GM10266 (cell line): Measurements from ENCODE around the gene PTPN14.

Experiments
- DNase-seq: peaks from one replicate; pipeline ENCODE4 v3.0.0; 2012; ENCODE audit errors: extremely low spot score
- CTCF ChIP-seq: IDR thresholded peaks from 2 replicates; pipeline ENCODE4 v1.5.1; 2012; ENCODE audit warnings: mild to moderate bottlenecking, low read depth; ENCODE audit not compliant: control insufficient read depth, insufficient read depth; ENCODE audit errors: missing control alignments

PTPN14 gene

GRCh38 chr1:214314178-214314843, 237.1 kb downstream of the PTPN14 start:
- TF ChIP-seq CTCF: no peak
- no peak for DNase-seq

DNA sequence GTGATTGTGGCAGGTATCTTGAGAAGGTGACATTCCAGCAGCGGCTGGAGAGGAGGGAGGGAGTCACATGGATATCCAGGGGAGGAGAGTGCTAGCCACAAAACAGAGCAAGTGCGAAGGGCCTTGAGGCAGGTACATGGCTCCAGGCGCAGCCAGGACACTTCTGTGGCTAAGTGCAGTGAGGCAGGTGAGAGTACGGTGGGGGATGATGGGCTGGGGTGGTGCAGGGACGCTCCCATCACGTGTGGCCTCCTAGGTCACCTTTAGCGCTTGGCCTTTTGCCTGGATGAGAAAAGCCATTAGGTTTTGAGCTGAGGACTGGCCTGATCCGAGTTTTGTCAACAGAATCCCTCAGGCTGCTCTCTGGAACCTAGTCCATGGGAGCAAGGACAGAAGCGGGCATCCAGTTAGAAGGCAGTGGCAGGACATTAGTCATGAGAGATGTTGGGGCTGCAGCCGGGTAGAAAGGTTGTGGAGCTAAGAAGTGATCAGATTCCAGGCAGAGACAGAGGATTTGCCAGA, 238.8 kb downstream of the PTPN14 start:
- TF ChIP-seq CTCF: no peak
- DNase-seq: no peak

DNA sequence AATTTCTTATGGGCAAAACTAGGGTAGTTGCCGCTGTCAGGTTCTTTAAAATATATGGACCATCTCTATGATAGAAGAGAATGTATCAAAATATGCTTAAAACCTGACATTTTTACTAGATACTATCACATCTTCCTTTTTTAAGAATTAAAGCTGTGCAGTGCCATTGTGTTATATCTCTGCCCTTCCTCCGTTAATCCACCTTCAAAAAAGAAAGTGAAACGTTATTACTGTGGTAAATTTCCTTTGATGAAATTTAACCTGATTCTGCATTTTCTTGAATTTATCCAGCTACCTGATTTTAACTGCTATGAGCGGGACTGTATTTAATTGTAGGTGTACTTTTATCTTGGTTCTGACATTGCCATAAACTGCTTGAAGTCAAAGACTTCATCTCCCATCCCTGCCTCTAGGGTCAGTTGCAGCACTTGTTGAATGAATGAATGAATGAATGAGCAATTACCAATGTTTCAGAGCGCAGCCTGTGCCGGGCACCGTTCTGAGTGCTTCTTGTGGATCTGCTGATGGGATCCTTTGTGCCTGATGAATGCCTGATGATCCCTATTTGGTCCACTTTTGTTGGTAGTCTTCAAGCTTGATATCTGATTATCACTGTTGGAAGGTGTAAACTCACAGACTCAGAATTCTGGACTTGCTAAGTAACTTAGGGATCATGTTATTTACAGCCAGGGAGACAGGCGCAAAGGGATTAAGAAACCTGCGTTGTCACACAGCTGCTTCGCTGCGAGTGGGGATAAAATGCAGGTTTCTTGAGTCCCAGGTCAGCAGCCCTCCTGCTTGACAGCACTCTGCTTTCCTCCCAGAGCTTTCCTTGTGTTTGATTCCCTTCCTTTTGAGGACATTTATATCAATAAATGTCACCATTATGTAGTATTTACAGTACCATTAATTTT, 240.4 kb downstream of the PTPN14 start:
- DNase-seq: no peak
- no peak for TF ChIP-seq CTCF

- no peak for DNase-seq
- no peak for TF ChIP-seq CTCF
Observed at GRCh38 chr1:214310010-214310409, 241.4 kb downstream of the PTPN14 start.

GRCh38 chr1:214306269-214306668, 245.1 kb downstream of the PTPN14 start:
- DNase-seq: no peak
- no peak for TF ChIP-seq CTCF

DNA sequence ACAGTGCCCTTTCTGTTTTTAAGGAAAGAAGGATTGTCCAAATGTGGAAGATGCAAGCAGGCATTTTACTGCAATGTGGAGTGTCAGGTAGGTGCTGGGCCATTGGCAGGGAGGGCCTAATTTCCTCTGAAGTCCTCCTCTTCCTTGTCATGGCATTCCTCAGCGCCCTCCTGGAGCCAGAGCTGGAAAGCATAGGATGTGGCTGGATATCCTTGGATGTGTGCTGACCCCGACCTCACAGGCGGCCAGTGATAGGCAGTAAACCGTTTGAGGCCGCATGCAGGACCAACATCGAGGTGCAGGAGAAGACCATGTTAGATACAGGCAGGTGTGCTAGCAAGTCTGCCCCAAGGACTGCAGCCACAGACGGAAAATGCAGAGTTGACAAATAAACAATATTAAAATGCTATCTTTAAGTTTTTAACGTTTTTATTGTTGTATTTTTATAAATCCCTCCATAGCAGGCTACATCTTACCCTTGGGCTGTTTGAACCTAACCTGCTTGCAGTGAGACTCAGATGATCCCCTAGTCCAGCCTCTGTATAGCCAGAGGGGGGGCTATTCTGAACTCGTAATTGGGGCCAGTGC, 246.1 kb downstream of the PTPN14 start:
- no peak for TF ChIP-seq CTCF

More for the DNA sequence above, 246.1 kb downstream of the PTPN14 start:
- no peak for DNase-seq
